Choroid plexus epithelial cell (primary cell): ENCODE measurements around the gene RCAN2.

Source experiments
- DNase-seq: peaks from one replicate; pipeline ENCODE4 v3.0.0-alpha.2; 2010; ENCODE audit warnings: low read depth
- H3K4me3 ChIP-seq: 2 replicates; pipeline ENCODE4 v1.5.1; 2011; ENCODE audit warnings: low read depth, mild to moderate bottlenecking, control low read depth, low read length, moderate library complexity
- TF ChIP-seq, protein P1 (sequence below): conservative IDR thresholded peaks from 2 replicates; pipeline ENCODE4 v1.5.1; 2011; ENCODE audit warnings: low read depth, mild to moderate bottlenecking, control low read depth, inconsistent platforms, low read length, moderate library complexity

Gene RCAN2

DNA sequence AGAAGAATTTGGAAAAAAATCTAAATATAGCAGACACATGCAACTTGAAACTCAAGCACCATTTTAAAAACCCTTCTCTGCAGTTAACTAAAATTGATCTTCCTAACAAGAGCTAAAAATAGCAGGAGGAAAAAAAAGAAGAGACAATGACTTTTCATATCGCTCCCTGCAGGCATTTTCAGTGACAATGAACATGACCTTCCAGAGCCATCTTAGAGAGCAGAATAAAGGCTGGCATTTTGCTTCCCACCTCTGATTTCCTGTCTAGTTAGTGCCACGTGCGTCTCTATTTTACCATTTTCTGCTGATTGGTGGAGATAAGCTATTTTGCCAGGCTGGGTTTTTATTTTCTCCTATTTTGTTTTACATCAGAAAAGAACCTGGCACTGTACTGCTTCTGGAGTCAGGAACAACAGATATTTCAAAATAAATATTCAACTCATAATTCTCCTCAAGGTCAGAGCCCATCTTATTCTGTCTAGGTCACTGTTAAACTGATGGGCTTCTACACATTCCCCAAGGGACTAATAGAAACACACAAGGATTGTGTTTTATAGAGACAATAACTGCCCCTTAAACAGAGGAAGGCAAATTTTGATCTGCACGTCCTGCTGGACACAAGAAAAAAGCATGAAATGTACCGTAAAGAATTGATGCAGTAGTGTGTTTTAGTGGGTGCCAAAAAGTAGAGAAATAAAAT, 250.2 kb downstream of the RCAN2 start:
- no peak for DNase-seq
- TF ChIP-seq, protein P1, sequence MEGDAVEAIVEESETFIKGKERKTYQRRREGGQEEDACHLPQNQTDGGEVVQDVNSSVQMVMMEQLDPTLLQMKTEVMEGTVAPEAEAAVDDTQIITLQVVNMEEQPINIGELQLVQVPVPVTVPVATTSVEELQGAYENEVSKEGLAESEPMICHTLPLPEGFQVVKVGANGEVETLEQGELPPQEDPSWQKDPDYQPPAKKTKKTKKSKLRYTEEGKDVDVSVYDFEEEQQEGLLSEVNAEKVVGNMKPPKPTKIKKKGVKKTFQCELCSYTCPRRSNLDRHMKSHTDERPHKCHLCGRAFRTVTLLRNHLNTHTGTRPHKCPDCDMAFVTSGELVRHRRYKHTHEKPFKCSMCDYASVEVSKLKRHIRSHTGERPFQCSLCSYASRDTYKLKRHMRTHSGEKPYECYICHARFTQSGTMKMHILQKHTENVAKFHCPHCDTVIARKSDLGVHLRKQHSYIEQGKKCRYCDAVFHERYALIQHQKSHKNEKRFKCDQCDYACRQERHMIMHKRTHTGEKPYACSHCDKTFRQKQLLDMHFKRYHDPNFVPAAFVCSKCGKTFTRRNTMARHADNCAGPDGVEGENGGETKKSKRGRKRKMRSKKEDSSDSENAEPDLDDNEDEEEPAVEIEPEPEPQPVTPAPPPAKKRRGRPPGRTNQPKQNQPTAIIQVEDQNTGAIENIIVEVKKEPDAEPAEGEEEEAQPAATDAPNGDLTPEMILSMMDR = no peak
- no peak overlapping the region for H3K4me3 ChIP-seq

DNA sequence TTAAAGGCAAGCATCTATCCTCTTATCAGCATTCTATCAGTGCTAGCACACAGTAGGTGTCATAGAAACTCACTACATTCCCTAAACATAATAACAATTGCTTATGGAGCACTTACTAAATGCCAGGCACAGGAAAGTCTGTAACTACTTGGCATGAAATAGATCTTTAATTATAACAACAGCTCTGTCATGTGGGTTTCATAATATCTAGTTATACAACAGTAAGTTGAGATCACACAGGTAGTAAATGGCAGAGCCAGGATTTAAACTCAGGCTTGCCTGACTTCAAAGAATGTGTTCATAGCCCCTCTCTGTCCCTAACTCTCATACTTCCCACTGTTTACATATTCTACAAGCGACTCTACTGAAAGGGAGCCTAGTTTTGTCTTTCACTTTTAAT, 254.5 kb downstream of the RCAN2 start:
- DNase-seq = no peak
- H3K4me3 ChIP-seq = no peak overlapping the region
- TF ChIP-seq, protein P1 = no peak

DNA sequence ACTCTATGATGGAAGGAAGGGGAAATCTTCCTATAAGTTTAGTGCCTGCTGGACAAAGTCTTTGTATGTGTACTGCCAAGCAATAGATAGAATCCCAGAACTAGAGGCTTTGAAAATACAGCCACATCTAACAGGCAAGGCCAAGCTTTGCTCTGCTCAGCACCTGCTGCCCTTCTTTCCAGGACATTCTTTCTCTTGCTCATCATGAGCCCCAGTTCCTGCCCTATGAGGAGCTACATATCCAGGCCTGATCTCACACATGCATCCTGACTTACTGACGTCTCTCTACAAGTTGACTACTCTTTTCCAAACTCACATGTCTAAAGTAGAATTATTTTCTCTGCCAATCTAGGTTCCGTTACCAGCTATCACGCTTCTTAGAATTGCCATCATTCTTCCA, 256.0 kb downstream of the RCAN2 start:
- H3K4me3 ChIP-seq = no peak overlapping the region
- TF ChIP-seq, protein P1 = no peak
- no peak for DNase-seq

DNA sequence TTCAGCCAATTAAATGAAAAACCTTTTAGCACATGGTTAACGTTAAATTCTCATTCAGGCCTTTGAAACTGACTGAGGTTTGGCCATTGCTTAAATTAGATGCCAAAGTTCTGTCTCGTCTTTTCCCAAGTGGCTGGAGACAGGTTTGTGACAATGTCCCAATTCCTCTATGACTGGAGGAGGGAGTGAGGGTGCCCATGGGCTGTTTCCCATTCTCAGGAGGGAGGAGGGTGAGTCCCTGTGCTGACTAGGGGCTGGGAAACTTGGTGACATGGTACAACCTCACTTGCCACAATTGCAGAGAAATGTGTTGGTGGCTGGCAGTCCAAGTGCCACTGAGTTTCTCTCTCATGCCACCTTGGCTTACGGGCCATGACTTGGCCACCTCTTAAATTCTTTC, 256.5 kb downstream of the RCAN2 start:
- no peak for DNase-seq
- H3K4me3 ChIP-seq = no peak overlapping the region
- TF ChIP-seq, protein P1 = no peak

DNA sequence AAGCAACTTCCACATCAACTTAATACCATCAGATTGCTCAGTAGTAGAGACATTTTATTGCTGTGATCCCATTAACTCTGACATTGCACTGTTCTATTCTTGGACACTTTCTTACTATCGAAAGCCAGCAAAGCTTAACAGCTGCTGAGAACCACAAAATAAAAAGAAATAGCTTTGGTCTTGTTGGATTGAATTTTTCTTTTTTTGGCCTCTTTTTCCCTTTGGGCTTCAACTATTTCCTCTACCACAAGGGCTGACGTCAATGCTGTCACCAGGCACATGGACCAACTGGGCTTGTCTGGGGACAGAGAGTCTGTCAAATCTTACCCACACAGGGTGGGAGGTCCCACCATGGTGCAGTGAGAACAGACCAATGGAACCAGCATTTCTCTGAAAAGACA, 257.1 kb downstream of the RCAN2 start:
- no peak for DNase-seq
- no peak overlapping the region for H3K4me3 ChIP-seq
- TF ChIP-seq, protein P1 = no peak

DNA sequence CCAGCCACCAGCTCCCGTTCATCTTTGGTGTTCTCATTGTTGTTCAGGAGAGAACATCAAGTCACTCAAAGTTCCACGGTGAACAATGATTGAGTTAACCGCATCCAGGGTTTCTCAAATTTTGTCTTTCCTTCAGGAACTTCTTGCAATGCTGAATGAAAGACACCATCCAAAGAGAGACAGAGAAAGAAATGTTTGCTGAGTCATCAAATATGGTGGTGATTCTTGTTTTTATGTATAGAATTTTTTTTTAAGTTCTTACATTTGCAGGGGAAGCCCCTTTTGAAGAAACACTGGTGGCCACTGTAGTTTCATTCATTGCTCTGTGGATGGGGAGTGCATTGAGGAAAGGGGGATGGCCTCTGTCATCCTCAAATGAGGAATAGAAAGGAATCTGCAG, 258.1 kb downstream of the RCAN2 start:
- no peak overlapping the region for H3K4me3 ChIP-seq
- DNase-seq = no peak

DNA sequence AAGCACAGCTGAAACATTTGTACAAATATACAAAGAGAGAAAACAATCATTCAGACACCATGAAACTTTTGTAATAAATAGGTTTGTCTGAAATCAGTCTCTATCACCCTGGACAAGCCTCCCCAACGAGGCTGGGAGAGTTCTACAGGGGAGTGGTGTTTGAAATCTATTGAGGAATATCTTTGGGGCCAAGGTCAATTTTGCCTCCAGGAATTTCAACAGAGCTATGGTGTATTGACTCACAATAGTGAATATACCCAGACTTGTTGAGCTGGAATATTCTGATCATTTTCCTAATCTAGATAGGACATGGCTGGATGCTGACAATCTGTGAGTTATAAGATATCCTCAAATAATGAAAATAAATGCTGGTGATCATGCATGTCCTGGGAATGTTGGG, 269.0 kb downstream of the RCAN2 start:
- TF ChIP-seq, protein P1 = no peak
- H3K4me3 ChIP-seq = no peak overlapping the region
- DNase-seq = no peak

More for the DNA sequence above, 258.1 kb downstream of the RCAN2 start:
- TF ChIP-seq, protein P1 = no peak
